NCI-H1436 treated with DMSO at 0.1 percent for 48 hours (cell line): ENCODE data around the gene PDSS1.

Experiments used
- DNase-seq: peaks from one replicate; lab custom pipeline; 2025; lab: John Stamatoyannopoulos, UW

Gene PDSS1

GRCh38 chr10:26699631-26700030 is 2.1 kb downstream of the PDSS1 start:
- DNase-seq, result no peak

GRCh38 chr10:26700884-26701630 is 3.6 kb downstream of the PDSS1 start:
- no peak for DNase-seq

- no peak for DNase-seq
Observed at GRCh38 chr10:26703096-26703495, 5.6 kb downstream of the PDSS1 start.

GRCh38 chr10:26703974-26704373 is 6.5 kb downstream of the PDSS1 start:
- no peak for DNase-seq

- no peak for DNase-seq
Observed at GRCh38 chr10:26706206-26706605, 8.7 kb downstream of the PDSS1 start.

- no peak for DNase-seq
Observed at GRCh38 chr10:26706936-26707335, 9.4 kb downstream of the PDSS1 start.

- DNase-seq, result no peak
Observed at GRCh38 chr10:26711324-26711723, 13.8 kb downstream of the PDSS1 start.

- DNase-seq, result no peak
Observed at GRCh38 chr10:26714415-26715136, 17.1 kb downstream of the PDSS1 start.

GRCh38 chr10:26715137-26715487 is 17.6 kb downstream of the PDSS1 start:
- no peak for DNase-seq

- no peak for DNase-seq
Observed at GRCh38 chr10:26717476-26717875, 20.0 kb downstream of the PDSS1 start.

- no peak for DNase-seq
Observed at GRCh38 chr10:26721561-26721960, 24.1 kb downstream of the PDSS1 start.

GRCh38 chr10:26723016-26723415 is 25.5 kb downstream of the PDSS1 start:
- no peak for DNase-seq

- no peak for DNase-seq
Observed at GRCh38 chr10:26725837-26726727, 28.6 kb downstream of the PDSS1 start.

GRCh38 chr10:26727005-26727404 is 29.5 kb downstream of the PDSS1 start:
- DNase-seq, result no peak

- no peak for DNase-seq
Observed at GRCh38 chr10:26728957-26729356, 31.5 kb downstream of the PDSS1 start.

- DNase-seq, result no peak
Observed at GRCh38 chr10:26729395-26729794, 31.9 kb downstream of the PDSS1 start.

GRCh38 chr10:26730552-26730951 is 33.1 kb downstream of the PDSS1 start:
- no peak for DNase-seq

GRCh38 chr10:26733750-26734568 is 36.5 kb downstream of the PDSS1 start:
- DNase-seq, result no peak

GRCh38 chr10:26735435-26735834 is 37.9 kb downstream of the PDSS1 start:
- DNase-seq, result no peak

GRCh38 chr10:26737730-26738129 is 40.2 kb downstream of the PDSS1 start:
- no peak for DNase-seq

GRCh38 chr10:26738301-26738911 is 40.9 kb downstream of the PDSS1 start:
- DNase-seq, result no peak
